ENCODE measurements around the gene ZW10.

- no peak for TF ChIP-seq CTCF (conservative IDR thresholded peaks at IDR 0.05)
- TF ChIP-seq EZH2 (IDR thresholded peaks at IDR 0.05; ENCODE audit: low read depth): no peak
Observed at GRCh38 chr11:113722221-113722620, 51.3 kb downstream of the ZW10 start.

All from PC-9 (cell line).